Inflammatory macrophage treated with lipopolysaccharide for 1 hour (primary cell): Measurements from ENCODE around the gene ITFG1.
"Not testable (repeated sequence)": the region's sequence is repeated elsewhere in the genome, so short reads cannot be mapped to it uniquely, and the experiment has no call there.

ENCODE experiments used
- DNase-seq, 2 donors: peaks; one replicate each; pipeline ENCODE4 v3.0.0-alpha.2; 2020 to 2022

The ITFG1 gene

DNA sequence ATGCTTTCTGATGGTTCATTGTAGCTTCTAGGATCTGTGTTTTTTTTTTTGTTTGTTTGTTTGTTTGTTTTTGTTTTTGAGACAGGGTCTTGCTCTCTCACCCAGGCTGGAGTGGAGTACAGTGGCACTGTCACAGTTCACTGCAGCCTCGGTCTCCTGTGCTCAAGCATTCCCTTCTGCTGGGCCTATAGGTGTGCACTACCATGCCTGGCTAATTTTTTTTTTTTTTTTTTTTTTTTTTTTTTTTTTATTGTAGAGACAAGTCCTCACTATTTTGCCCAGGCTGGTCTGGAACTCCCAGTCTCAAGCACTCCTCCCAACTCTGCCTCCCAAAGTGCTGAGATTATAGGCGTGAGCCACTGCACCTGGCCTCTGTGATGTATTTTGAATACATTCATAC, 12.1 kb upstream of the ITFG1 start:
- DNase-seq: not testable (repeated sequence)

DNA sequence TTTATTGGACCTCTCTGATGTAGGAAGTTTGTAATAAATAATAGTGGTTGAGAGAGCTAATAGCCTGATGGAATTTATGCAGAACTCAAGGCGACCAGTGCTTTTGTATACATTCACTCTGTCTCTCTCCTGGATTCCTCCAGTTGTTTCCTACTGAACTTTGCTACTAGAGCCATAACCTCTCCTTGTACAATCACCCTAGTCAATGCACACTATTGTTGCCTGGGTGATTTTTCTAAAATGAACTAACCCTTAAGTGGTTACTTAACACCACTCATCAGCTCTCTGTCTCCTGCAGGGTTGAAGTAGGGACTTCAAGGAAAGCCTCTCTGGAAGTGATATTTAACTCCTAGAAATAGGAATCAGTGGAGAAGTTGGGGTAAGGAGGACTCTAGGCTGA, 9.9 kb upstream of the ITFG1 start:
- no peak for DNase-seq

- no peak for DNase-seq
Measured at GRCh38 chr16:47470211-47470610, 9.3 kb upstream of the ITFG1 start.

GRCh38 chr16:47469227-47469626, 8.4 kb upstream of the ITFG1 start:
- no peak for DNase-seq

DNA sequence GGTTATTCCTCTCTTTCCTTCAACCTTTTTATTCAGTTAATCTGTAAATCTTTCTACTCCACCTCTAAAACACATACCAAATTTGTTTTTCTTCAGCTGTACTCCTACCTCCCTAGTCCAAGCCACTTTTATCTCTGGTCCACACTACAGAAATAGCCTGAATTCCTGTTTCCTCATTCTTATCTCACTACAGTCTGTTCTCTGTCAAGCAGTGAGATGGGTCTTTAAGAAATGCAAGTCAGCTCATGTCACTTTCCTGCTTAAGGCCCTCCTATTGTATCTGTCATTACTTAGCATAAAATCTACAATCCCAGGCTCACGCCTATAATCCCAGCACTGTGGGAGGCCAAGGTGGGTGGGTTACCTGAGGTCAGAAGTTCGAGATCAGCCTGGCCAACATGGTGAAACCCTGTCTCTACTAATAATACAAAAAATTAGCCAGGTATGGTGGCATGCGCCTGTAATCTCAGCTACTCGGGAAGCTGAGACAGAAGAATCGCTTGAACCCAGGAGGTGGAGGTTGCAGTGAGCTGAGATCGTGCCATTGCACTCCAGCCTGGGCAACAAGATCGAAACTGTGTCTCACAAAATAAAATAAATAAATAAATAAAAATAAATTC, 7.3 kb upstream of the ITFG1 start:
- DNase-seq: not testable (repeated sequence)

GRCh38 chr16:47467501-47467900, 6.6 kb upstream of the ITFG1 start:
- no peak for DNase-seq

GRCh38 chr16:47465919-47466630, 5.2 kb upstream of the ITFG1 start:
- DNase-seq: no peak

- no peak for DNase-seq
Measured at GRCh38 chr16:47463771-47464624, 3.1 kb upstream of the ITFG1 start.

DNA sequence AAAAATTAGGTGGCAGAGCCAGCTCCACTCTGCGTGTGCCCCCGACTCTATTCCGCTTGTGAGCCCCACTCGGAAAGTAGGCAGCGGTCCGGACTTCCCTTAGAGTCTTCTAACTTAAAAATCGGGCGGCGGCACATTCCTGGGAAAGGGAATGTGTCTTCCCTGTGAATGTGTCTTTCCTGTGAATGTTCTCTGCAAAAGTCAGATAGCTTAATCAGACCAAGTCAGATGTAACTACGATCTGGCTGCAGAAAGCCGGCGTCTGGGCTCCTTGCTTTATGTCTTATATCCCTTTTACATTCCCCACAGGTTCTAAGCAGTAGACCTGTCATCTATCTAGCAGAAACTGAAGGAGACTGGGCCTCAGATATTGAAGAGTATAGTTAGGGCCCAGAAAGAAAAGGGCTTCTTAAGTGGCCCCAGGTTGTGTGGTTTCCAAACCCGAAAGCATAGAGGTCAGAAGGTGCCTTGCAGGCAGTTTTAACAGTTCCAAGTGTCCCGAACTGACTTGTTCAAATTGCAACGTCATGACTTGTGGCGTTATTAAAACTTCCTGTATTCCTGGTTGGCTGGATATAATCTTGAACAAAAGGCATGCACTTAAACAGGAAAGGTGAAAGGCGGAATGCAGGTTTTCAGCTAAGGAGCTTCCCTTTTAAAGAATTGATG, 869 bp upstream of the ITFG1 start:
- DNase-seq: peak; percentile 68

DNA sequence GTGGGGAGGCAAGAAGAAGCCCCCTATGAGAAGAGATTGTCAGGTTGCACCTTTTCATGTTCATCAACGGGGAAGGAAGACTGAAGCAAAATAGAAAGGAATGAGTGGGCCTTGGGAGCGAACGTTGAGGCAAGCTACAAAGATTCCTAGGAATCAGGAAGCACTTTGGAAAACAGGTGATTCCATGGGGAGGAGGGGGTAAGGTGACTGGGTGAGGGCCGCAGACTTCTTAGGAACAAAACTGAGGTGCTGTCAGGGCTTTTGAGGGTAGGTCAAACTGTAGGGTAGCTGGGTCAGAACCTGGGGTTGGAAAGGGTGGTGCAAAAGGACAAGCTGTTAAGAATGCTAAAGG, 528 bp downstream of the ITFG1 start:
- DNase-seq: no peak

- no peak for DNase-seq
Measured at GRCh38 chr16:47459603-47460002, 1.3 kb downstream of the ITFG1 start.

- DNase-seq: no peak
Measured at GRCh38 chr16:47458331-47458730, 2.5 kb downstream of the ITFG1 start.

DNA sequence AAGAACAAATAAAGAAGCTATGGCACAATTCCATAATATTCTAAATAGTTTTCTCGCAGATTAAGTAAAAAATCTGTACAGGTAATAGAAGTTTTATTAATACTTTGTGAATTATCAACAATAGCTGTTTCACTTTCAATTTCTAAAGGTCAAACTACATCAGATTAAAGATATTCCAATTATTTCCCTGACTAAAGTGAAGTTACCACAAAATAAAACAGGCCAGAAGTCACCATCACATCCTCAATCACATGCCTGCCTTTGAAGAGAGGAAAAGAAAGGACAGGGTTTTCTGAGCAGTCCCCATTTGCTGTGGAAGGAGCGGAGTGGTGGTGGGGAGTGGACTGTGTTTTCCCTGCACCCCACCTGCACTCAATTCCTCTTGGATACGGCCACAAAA, 11.1 kb downstream of the ITFG1 start:
- DNase-seq: no peak

- DNase-seq: no peak
Measured at GRCh38 chr16:47448830-47449575, 11.9 kb downstream of the ITFG1 start.

- no peak for DNase-seq
Measured at GRCh38 chr16:47446431-47446830, 14.4 kb downstream of the ITFG1 start.

DNA sequence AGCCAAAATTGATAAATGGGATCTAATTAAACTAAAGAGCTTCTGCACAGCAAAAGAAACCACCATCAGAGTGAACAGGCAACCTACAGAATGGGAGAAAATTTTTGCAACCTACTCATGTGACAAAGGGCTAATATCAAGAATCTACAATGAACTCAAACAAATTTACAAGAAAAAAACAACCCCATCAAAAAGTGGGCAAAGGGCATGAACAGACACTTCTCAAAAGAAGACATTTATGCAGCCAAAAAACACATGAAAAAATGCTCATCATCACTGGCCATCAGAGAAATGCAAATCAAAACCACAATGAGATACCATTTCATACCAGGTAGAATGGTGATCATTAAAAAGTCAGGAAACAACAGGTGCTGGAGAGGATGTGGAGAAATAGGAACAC, 18.0 kb downstream of the ITFG1 start:
- not testable (repeated sequence) for DNase-seq

- DNase-seq: not testable (repeated sequence)
Measured at GRCh38 chr16:47440066-47440465, 20.8 kb downstream of the ITFG1 start.

DNA sequence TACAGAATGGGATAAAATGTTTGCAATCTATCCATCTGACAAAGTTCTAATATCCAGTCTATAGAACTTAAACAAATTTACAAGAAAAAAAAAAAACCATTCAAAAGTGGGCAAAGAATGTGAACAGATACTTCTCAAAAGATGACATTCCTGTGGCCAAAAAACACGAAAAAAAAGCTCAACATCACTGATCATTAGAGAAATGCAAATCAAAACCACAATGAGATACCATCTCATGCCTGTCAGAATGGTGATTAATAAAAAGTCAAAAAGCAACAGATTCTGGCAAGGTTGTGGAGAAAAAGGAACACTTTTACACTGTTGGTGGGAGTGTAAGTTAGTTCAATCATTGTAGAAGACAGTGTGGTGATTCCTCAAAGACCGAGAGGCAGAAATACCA, 26.6 kb downstream of the ITFG1 start:
- not testable (repeated sequence) for DNase-seq

- no peak for DNase-seq
Measured at GRCh38 chr16:47431960-47432359, 28.9 kb downstream of the ITFG1 start.

DNA sequence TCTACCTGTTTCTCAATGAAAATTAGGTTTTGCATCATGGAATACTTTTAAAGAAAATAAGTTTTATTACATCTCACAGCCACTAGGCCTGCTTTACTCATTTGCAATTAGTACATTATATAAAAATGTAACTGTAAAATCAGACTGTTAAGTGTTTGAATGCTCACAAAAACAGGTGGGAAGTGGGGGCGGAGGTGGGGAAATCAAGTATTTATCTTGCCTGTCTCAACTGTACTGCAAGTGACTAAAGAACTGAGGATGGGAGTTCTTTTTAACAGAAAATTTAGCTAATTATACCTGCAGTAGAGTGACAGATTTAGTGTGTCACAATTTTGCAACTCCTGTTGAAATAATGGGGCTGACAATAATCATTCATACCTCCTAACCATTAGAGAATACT, 34.1 kb downstream of the ITFG1 start:
- DNase-seq: no peak

DNA sequence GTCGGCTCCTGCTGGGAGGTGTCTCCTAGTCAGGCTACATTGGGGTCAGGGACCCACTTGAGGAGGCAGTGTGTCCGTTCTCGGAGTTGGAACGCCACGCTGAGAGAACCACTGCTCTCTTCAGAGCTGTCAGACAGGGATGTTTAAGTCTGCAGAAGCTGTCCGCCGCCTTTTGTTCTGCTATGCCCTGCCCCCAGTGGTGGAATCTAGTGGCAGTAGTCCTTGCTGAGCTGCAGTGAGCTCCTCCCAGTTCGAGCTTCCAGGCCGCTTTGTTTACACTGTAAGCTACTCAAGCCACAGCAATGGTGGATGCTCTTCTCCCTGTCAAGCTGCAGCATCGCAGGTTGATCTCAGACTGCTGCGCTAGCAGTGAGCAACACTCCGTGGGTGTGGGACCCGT, 36.0 kb downstream of the ITFG1 start:
- DNase-seq: no peak

DNA sequence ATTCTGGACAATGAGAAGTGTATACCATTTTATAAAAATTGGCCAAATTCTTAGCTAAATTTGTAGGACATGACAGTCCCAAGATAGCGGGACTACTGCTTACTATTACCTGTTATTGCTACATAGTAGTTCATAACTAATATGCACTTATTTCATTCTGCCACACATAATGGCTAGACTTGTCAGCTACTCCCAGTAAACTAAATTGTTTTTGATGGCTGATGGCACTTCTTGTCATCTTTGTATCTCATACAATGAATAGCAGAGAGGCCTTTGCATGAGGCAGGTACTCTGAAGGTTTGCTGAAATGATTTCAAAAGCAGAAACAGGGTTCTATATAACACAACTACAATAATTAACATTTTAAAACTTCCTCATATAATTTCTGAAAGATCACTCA, 44.0 kb downstream of the ITFG1 start:
- no peak for DNase-seq

DNA sequence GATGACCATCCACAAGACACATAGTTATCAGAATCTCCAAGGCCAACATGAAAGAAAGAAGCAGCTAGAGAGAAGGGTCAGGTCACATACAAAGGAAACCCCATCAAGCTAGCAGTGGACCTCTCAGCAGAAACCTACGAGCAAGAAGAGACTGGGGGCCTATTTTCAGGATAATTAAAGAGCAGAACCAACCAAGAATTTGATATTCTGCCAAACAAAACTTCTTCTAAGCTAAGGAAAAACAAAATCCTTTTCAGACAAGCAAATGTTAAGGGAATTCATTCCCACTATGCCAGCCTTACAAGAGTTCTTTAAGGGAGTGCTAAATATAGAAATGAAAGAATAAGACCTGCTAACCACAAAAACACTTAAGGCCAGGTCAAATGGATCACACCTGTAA, 47.8 kb downstream of the ITFG1 start:
- DNase-seq: no peak
